HEK293T (cell line): ENCODE measurements around the gene TESK2.

Experiments used
- ARNT ChIP-seq: fragments of 450-650 bp; IDR thresholded peaks from 2 replicates; pipeline ENCODE4 v1.6.1; 2017; ENCODE audit warnings: mild to moderate bottlenecking
- FOXA1 ChIP-seq: fragments of 450-650 bp; IDR thresholded peaks from 2 replicates; pipeline ENCODE4 v1.6.1; 2016; ENCODE audit warnings: mild to moderate bottlenecking
- FOXM1 ChIP-seq: fragments of 450-650 bp; IDR thresholded peaks from 2 replicates; pipeline ENCODE4 v1.6.1; 2017; ENCODE audit warnings: mild to moderate bottlenecking, borderline replicate concordance
- SP1 ChIP-seq: fragments of 450-650 bp; IDR thresholded peaks from 2 replicates; pipeline ENCODE4 v1.6.1; 2017
- TARDBP ChIP-seq: fragments of 450-650 bp; IDR thresholded peaks from 2 replicates; pipeline ENCODE4 v1.6.1; 2016

GRCh38 chr1:45507195-45507594, 16.2 kb upstream of the TESK2 start:
- no peak for TF ChIP-seq ARNT
- TF ChIP-seq TARDBP: no peak
- no peak for TF ChIP-seq SP1
- no peak for TF ChIP-seq FOXM1
- no peak for TF ChIP-seq FOXA1
